GM18505 (cell line): ENCODE measurements around the gene ROBO2.

Experiments used
- ATAC-seq: cut with Tn5 transposase; IDR thresholded peaks from one replicate; pipeline ENCODE4 v1.9.1; 2021; ENCODE audit not compliant: unreplicated experiment
- POLR2A ChIP-seq: IDR thresholded peaks from 4 replicates; pipeline ENCODE4 v1.6.1; 2011; ENCODE audit warnings: borderline replicate concordance; ENCODE audit not compliant: insufficient read depth, insufficient read length; ENCODE audit errors: extremely low read depth

ROBO2 gene

DNA sequence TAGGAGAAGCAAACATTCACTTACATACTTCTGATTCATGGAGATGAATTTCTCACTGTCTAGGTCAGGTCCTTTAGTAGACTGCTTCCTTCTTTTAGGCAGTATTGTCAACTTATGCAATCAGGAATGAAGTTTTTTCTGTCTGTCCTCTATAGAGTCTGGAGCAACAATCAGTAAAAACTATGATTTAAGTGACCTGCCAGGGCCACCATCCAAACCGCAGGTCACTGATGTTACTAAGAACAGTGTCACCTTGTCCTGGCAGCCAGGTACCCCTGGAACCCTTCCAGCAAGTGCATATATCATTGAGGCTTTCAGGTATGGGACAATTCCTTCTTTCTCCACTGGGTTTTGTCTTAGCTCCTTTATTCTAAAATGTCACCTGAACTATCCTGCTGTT is 523.1 kb downstream of the ROBO2 start:
- no peak for ATAC-seq
- no peak for TF ChIP-seq POLR2A

DNA sequence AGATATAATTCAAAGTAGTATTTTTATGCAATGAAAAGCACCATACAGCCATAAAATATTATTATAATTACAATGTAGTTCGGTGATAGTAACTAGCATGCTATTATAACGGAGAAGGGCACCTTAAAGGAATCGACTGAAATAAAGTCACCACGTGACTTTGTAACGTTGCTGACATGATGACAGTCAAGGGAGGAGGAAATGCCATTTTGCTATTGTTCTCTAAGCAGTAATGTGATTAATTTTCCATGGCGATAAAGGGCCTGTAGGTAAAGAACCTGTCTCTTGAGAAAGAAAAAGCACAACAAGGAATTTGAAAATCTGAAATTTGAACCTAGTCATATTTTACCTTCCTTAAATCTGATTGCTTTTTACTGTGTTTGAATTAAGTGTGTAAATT is 526.2 kb downstream of the ROBO2 start:
- no peak for TF ChIP-seq POLR2A
- no peak for ATAC-seq

DNA sequence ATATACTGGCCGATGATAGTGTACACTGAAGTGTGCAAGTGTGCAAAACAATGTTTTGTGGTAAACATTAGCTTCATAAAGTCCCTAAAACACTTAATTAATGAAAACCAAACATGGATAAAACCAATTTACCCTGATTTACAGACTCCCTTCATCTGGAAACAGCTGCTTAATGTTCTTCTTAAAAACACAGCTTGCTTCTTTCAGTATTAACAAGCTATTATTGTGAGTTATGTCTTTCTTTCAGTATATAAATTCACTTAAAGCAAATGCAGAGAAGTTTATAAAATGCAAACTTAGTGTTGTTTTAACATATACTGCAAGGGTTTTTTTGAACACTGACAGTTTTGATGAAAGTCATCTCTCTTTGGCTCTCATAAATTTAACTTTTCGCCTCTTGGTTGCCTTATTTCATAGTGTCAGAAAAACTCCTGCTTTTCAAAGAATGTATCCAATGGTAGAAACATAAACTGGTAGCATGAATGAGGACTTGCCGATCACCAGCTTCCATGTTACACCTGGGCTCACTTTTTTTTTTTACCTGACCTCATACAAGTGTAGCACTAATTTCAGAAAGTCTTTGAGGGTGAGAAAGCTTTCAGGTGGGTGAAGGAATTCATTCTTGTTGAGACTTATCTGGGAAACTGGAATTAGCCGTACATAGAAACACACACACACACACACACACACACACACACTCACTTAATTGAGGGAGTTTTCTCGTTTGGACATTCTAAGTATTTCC is 532.2 kb downstream of the ROBO2 start:
- ATAC-seq: no peak

DNA sequence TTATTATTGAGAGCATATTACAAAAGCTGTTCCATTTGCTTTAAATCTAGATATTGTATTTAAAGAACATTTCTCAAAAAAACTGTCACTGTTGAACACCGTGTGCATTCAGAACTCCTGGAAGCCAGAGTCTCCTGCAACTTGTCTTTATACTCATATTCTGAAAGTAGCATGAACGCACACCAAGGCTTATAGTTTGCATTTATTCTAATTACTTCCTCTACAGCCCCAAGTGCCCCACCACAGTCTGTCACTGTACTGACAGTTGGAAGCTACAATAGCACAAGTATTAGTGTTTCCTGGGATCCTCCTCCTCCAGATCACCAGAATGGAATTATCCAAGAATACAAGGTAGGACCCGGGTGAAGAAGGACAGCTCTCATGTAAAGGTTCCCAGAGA is 537.4 kb downstream of the ROBO2 start:
- ATAC-seq: no peak
- no peak for TF ChIP-seq POLR2A

More for the DNA sequence above, 532.2 kb downstream of the ROBO2 start:
- TF ChIP-seq POLR2A: no peak

DNA sequence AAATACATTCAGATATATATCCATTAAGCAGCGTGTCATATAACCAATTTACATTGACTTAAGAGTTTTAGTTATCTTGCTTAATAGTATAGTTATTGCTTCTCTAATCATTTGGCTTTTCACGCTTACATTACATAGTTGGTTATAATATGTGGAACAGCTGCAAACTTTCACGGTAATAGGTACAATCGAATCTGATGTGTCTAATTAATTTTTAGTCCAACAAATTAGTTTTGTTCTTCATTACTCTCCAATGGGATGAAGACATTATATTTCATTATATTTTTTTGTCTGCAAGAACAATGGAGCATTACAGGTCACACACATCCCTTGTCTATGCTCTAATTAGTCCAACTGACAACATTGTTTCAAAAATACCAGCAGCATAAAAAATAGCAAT is 546.3 kb downstream of the ROBO2 start:
- ATAC-seq: no peak
- TF ChIP-seq POLR2A: no peak

DNA sequence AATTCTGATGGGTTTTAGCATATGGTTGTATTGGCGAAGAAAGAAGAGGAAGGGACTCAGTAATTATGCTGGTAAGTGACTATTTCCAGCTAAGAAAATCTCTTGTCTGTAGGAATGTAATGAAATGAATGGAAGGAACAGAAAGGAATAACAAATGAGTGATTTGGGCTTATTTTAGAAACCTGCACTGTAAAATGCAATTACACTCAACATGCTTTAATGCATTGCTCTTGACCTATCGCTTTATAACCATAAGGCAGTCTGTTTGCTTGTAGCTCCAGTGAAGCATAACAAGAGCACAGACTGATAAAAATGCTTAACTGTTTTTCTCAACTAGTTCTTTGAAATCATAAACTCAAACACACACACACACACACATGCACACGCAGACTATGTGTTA is 549.0 kb downstream of the ROBO2 start:
- TF ChIP-seq POLR2A: no peak
- ATAC-seq: no peak

DNA sequence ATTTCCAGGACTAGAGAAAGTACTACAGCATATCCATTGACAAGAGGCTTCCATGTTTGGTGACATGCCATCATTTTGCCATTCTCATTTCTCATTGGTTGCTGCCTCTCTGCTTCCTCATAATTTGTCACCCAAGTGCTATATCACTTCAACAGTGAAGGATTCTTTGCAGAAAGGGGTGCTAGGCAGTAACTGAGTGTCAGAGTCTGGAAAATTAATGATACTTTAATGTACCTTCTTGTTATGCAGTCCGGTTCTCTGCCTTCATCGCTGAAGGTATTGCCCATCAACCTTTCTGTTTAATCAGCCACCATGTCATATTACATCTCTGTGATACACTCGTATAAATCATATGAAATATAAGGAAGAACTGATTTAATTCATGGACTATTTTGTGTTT is 550.3 kb downstream of the ROBO2 start:
- ATAC-seq: no peak
- no peak for TF ChIP-seq POLR2A

DNA sequence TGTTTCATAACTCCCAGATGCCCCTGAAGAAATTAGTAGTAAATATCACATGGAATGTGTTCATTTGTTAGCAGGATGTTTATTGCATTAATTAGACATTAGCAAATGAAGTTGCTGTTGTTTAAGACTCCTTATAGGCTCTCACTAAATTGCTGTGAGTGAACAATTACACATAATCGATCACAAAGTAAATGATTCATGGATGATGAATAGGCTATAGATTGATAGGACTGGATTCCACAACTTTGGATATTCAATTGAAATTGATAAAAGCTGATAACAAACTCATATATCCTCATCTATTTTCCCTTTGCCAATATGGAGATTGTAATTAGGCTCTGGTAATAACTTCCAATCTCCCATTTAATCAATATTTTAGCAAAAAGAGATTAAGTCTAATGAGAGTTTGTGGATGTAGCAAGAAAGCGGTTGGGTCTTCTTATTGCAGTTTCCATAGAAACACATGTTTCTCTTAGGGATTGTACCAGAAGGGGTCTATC is 555.5 kb downstream of the ROBO2 start:
- no peak for TF ChIP-seq POLR2A
- no peak for ATAC-seq

DNA sequence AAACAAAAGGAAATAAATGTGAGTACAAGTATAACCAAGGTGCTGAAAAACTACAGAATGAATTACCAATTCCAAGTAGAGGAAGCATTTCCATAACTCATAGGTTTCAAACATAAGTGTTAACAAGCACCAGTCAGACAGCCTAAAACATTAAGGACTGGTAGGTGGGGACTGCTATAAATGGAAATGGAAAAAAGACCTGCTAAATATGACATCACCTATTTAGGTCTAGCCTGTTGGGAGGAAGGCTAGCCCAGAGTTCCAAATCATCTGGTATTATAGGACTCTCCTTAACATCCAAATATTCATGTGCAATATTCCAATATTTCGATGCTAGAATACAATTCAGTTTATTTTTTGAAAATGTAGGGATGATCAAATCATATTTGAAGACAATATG is 560.0 kb downstream of the ROBO2 start:
- ATAC-seq: no peak
- no peak for TF ChIP-seq POLR2A

DNA sequence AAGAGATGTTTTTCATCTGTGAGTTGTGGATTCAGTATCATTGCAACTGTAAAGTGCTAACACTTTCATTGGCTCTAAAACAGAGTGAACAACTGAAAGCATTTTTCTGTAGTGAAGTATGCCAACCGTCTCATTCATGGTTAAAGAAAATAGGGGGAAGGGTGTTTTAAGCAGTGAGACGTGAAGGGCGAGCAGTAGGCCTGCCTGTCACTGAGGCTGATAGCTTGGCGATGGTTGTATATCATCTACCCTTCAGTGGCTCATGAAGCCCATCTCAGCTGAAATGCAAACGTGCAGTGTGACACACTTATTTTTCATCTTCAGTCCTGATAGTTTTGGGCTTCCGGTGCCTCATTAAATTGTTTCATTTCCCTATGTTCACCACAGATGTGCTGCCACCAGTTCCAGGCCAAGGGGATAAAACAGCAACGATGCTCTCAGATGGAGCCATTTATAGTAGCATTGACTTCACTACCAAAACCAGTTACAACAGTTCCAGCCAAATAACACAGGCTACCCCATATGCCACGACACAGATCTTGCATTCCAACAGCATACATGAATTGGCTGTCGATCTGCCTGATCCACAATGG is 562.0 kb downstream of the ROBO2 start:
- ATAC-seq: no peak
- no peak for TF ChIP-seq POLR2A

DNA sequence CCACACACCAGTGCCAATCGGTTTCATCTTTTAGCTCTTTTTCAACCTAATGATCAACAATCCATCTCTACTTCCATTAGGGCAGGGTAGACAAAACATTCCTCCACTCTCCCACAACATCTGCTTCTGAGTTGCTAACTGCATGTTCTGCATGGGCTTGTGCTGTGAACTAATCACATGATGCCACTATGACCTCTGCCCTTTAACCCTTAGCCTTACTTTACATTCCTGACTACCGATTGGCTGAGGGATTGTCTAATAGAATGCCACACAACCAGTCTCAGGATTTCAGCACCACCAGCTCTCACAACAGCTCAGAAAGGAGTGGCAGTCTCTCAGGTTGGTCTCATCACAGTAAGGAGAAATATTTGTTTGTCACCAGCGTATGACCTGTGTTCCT is 562.8 kb downstream of the ROBO2 start:
- ATAC-seq: no peak

DNA sequence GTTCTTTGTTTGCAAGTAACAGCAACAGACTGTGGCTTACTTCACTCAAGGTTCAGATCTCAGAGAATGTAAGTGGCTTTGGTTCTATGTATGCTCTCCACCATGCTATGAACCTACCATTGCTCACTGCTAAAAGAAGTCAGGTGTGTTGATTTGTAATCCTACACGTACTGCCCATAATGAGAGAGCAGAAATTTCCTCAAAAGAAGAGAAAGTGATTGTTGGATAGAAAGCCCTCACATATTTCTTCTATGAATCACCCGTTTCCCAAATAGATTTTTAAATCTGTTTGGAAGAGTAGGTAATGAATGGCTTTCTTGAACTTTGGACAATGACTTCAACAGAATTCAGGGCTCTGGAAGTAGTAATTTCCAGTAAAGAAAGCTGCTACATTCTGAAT is 565.4 kb downstream of the ROBO2 start:
- TF ChIP-seq POLR2A: no peak
- no peak for ATAC-seq

More for the DNA sequence above, 562.8 kb downstream of the ROBO2 start:
- TF ChIP-seq POLR2A: no peak

DNA sequence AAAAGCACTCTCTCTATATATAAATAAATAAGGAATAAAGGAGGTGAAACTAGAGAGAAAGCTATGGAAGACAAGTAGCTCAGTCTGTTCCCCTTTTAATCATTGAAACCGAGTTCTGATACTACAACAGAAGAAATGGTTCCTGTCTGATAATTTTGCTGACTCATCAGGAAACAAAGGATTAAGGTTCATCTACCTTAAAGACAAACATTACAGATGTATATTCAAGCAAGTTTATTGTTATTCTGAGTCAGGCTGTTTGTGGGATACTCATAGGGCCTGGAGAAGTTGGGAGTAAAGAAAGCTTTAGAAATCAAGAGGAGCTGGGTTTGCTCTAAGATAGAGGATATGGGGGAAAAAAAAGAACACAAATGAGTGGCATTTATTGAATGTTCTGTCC is 566.0 kb downstream of the ROBO2 start:
- no peak for TF ChIP-seq POLR2A
- ATAC-seq: no peak

DNA sequence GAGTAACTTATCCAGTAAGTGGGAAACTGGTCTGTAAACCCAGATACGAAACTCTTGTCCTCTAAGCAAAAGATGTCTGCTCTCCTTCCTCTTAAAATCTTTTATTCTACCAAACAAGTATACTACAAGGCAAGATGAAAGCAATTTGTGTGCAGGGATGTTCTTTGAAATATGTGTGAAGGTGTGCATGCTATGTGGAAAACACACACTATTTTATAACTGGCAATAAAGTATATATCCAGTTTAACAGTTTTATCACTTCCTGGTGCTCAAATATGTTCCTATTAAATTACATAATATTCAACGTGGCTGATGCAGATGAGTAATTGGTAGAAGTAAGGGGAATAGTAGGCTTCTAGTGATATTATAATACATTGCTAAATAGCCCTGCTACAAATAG is 566.5 kb downstream of the ROBO2 start:
- TF ChIP-seq POLR2A: no peak
- no peak for ATAC-seq
